NCI-H1694 treated with DMSO at 0.1 percent for 48 hours (cell line): ENCODE results near the gene SLC35D3.
"Not testable (repeated sequence)": the region's sequence is repeated elsewhere in the genome, so short reads cannot be mapped to it uniquely, and the experiment has no call there.

Experiments
- DNase-seq: peaks from one replicate; lab custom pipeline; 2025; lab: John Stamatoyannopoulos, UW

Gene SLC35D3

DNA sequence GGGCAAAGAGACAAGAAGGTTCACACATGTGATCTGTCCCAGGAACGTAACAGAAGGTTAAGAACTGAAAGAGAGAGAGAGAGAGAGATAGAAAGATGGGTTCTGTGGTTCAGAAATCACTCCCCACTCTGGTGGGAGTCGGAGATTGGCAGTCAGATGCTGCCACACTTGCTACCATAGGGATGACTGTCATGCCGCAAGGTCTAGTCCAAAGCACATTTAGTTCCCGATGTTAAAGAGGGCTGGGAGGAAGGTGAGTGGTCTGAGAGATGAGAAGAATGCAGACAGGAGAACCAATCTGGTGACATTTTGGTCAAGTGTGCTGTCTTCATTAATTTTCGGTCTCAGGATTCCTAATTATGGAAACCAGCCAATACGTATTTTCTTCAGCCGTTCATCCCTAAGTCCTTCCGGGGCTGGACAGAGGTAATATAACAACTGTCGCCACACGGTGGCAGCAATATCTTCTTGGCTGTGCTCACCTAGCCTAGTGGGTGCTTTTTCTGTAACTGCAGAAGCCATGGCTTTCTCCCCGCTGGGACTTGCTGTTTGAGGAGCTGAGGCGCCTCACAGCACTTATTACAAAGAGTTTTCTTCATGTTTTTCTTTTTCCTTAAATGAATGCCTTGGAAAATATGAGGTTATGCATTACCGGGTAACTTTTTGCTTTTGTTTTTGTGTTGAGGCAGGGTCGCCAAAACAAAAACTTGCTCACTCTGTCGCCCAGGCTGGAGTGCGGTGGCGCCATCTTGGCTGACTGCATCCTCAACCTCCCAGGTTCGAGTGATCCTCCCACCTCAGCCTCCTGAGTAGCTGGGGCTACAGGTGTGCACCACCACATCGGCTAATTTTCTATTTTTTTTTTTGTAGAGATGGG, 46.0 kb downstream of the SLC35D3 start:
- DNase-seq = peak; percentile 58

DNA sequence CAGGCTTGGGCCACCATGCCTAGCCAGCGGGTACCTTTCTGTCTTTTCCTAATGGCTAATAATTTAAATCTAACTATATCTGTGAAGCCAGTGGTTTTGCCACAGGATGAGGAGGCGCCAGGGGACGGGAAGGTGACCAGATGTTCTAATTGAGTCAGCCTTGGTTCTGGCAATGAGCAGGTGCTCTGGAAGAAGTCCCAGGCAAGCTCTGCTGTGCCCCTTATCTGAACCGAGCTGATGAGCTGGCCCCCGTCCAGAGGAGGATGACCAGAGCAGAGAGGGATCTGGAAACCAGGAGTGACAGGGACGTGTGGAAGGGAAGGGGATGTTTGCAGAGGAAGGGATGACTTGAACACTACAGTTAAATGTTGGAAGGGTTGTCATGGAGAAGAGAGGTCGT, 46.7 kb downstream of the SLC35D3 start:
- no peak for DNase-seq

DNA sequence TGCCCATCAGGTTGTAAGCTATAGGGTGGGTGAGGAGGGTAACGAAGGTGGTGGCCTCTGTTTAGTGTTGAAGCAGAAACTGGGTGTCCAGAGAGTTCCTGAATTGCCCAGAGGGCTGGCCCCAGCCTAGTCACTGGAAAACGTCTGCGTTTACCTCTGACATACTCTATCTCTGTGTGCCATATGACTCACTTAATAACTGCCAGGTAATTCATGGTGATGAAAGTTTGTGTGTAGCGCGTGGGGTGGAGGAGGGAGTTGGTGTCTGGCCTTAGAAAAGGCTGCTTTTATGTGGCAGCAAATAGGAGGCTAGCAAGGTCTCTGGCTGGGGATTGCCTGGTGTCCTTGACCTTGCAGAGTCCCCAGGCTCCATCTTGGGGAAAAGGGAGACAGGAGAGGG, 47.3 kb downstream of the SLC35D3 start:
- no peak for DNase-seq

DNA sequence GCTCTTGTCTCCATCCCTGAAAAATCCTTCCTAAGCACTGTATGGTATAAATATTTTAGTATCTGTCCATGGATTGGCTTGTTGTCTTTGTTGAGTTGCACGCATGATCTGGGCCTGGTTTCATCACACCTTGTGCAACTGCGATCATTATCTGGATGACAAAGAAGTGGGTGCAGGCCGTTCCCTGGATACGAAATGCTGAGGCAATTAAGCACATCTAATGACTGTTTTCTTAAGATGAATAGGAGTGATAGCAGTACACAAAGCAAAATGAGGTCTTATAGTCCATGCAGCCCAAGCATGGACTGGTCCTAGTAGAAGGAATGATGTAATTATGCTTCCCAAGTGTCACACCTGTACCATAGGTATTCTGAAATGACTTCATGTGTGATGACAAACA, 47.8 kb downstream of the SLC35D3 start:
- no peak for DNase-seq

DNA sequence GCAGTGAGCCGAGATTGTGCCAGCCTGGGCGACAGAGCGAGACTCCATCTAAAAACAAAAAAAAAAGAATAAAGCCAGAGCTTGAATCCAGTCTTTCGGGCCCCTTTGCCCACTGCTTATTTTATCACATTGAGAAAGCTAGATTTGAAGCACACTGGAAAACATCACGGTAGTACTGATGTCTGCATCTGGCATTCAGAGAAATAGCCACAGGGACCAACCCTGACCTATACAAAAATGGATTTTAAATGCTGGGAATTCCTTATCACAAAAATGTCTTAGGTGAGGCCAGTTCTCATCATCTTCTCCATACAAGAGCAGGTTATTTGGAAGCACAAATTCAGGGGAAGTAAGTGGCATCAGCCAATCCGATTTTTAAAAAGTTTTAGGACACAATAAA, 49.5 kb downstream of the SLC35D3 start:
- DNase-seq = no peak

DNA sequence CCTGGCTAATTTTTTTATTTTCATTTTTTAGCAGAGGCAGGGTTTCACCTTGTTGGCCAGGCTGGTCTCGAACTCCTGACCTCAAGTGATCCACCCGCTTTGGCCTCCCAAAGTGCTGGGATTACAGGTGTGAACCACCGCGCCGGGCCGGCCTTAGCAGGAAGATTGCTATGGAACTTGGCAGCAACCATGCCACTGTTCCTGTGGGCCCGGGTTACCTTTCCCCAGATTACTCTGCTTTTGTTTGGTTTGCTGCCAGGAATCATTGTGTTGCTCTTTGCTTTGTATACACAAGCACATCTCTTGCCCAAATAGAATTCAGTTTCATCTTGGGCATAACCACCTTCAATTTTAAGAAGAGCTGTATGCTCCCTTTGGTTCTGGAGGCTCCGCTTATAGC, 51.7 kb downstream of the SLC35D3 start:
- not testable (repeated sequence) for DNase-seq
